ENCODE data around the gene HIPK2.

HIPK2 gene

DNA sequence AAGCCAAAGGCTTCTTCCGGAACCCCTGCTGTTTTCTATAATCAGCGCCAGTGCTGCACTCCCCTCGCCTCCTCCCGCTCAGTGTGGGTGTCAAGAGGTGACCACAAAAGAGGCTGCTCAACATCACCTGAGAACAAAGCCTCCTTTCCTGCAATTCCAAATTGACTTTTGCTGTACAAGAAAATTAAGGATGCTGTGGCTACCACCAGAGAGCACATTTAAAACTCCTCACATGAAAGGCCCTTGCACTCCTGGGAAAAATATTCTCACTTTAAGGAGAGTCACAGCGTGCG, 96.4 kb downstream of the HIPK2 start:
- peak overlapping the region; percentile 82 for H3K27ac ChIP-seq (ENCODE audit: low read depth, low read length)
- no peak overlapping the region for H3K9ac ChIP-seq (ENCODE audit: low read length in 5 of 5)
- H3K27me3 ChIP-seq (ENCODE audit: control insufficient read depth in 5 of 5, insufficient read depth in 4 of 5, low read length in 5 of 5): no peaks in the 10 kb centered on the region
- H3K9me3 ChIP-seq (ENCODE audit: control insufficient read depth in 5 of 5, low read length in 5 of 5): peaks cover 0 to 2% (median 0%) of the 10 kb centered on the region in 5 donors
- H3K36me3 ChIP-seq (ENCODE audit: control insufficient read depth in 5 of 5, insufficient read depth in 5 of 5, low read length in 5 of 5): no peaks in the 10 kb centered on the region
- peaks cover 4 to 42% (median 37%) of the 10 kb centered on the region in 5 donors for H3K4me1 ChIP-seq (ENCODE audit: control insufficient read depth in 5 of 5, insufficient read depth in 5 of 5, low read length in 5 of 5)
- no peak overlapping the region for H3K4me3 ChIP-seq (ENCODE audit: low read depth in 1 of 5, low read length in 5 of 5)

GRCh38 chr7:139680676-139681462, 96.9 kb downstream of the HIPK2 start:
- Histone ChIP-seq H3K4me3 (ENCODE audit: low read depth in 1 of 5, low read length in 5 of 5) (no peak overlapping the region), H3K27ac (ENCODE audit: low read depth, low read length) (peak overlapping the region; percentile 82)

GRCh38 chr7:139679731-139680594, 97.8 kb downstream of the HIPK2 start:
- Histone ChIP-seq H3K4me1 (ENCODE audit: control insufficient read depth in 5 of 5, insufficient read depth in 5 of 5, low read length in 5 of 5) (peaks cover 4 to 49% (median 40%) of the 10 kb centered on the region in 5 donors), H3K9ac (ENCODE audit: low read length in 5 of 5) (peak overlapping the region in 3 of 5 donors; percentile 33 to 65 (median 38))

More at GRCh38 chr7:139680676-139681462, 96.9 kb downstream of the HIPK2 start:
- Histone ChIP-seq H3K27me3 (ENCODE audit: control insufficient read depth in 5 of 5, insufficient read depth in 4 of 5, low read length in 5 of 5) (no peaks in the 10 kb centered on the region), H3K4me1 (ENCODE audit: control insufficient read depth in 5 of 5, insufficient read depth in 5 of 5, low read length in 5 of 5) (peaks cover 4 to 42% (median 37%) of the 10 kb centered on the region in 5 donors), H3K36me3 (ENCODE audit: control insufficient read depth in 5 of 5, insufficient read depth in 5 of 5, low read length in 5 of 5) (no peaks in the 10 kb centered on the region), H3K9me3 (ENCODE audit: control insufficient read depth in 5 of 5, low read length in 5 of 5) (peaks cover 0 to 2% (median 0%) of the 10 kb centered on the region in 5 donors), H3K9ac (ENCODE audit: low read length in 5 of 5) (peak overlapping the region in 1 of 5 donors; percentile 65)

DNA sequence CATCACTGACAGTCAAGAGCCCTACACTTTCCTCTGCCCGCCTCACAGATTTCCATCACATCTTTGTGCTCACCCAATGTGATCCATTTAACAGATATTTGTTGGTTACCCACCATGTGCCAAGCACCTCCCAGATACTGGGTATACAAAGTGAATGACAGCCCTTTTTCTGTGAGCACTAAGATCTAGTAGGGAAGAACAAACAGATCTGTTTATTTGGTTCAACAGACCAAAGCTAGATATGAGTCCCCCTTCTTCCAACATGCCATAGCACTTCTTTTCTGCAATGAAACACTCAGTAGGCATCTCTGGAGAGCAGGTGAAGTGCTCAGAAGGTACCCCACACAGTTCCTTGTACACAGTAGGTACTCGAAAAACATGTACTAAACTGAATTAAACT, 101.4 kb downstream of the HIPK2 start:
- H3K27ac ChIP-seq (ENCODE audit: low read depth, low read length): no peak overlapping the region
- H3K9ac ChIP-seq (ENCODE audit: low read length in 5 of 5): no peak overlapping the region
- H3K9me3 ChIP-seq (ENCODE audit: control insufficient read depth in 5 of 5, low read length in 5 of 5): no peaks in the 10 kb centered on the region
- H3K4me1 ChIP-seq (ENCODE audit: control insufficient read depth in 5 of 5, insufficient read depth in 5 of 5, low read length in 5 of 5): peaks cover 6 to 34% (median 25%) of the 10 kb centered on the region in 5 donors
- no peaks in the 10 kb centered on the region for H3K27me3 ChIP-seq (ENCODE audit: control insufficient read depth in 5 of 5, insufficient read depth in 4 of 5, low read length in 5 of 5)
- H3K36me3 ChIP-seq (ENCODE audit: control insufficient read depth in 5 of 5, insufficient read depth in 5 of 5, low read length in 5 of 5): peaks cover 0 to 8% (median 0%) of the 10 kb centered on the region in 5 donors
- H3K4me3 ChIP-seq (ENCODE audit: low read depth in 1 of 5, low read length in 5 of 5): no peak overlapping the region

More at GRCh38 chr7:139679731-139680594, 97.8 kb downstream of the HIPK2 start:
- H3K9me3 ChIP-seq (ENCODE audit: control insufficient read depth in 5 of 5, low read length in 5 of 5): no peaks in the 10 kb centered on the region
- H3K27ac ChIP-seq (ENCODE audit: low read depth, low read length): peak overlapping the region; percentile 82
- peaks cover 0 to 4% (median 0%) of the 10 kb centered on the region in 5 donors for H3K36me3 ChIP-seq (ENCODE audit: control insufficient read depth in 5 of 5, insufficient read depth in 5 of 5, low read length in 5 of 5)
- no peak overlapping the region for H3K4me3 ChIP-seq (ENCODE audit: low read depth in 1 of 5, low read length in 5 of 5)
- no peaks in the 10 kb centered on the region for H3K27me3 ChIP-seq (ENCODE audit: control insufficient read depth in 5 of 5, insufficient read depth in 4 of 5, low read length in 5 of 5)

DNA sequence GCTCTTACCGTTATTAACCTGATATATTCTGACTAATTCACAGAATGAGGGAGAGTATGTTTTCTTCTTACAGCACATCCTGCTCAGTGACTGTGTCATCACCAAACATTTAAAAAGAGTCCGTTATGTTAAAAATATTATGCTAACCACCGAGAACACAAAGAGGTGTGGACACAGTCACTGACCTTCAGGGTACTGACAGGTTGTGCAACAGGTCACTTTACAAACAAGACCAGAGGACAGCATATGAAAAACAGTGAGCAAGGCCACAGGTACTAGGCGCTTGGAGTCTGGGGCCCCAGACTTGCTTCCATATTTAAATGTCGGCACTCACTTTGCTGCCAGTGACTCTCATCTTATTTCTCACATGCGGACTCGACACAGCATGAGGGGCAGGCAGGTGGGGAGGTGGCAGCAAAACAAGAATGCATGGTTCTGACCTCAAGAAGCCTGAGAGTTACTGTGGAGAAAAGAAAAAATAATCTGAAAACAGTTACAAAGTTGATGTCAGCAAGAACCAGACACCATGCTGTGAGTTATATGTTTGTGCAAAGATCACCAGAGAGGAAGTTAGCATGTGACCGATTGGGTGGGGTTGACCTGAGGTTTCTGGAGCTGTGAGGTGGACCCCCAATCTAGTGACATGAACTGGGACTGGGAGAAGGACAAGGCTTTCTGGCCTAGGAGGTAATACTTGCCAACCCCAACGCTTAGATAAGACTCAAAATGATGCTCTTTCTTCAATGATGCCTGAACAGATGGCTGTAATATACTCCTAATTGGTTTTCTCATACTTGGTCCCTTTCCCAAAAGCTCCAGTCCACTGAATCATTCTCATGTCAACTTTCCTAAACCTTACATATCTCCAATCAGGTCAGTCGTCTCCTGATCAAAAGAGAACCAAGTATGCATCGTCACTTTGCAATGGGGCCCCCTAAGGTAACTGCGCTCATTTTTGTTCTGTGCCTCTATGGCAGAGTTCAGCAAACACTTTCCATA, 102.4 kb downstream of the HIPK2 start:
- peaks cover 0 to 8% (median 0%) of the 10 kb centered on the region in 5 donors for H3K36me3 ChIP-seq (ENCODE audit: control insufficient read depth in 5 of 5, insufficient read depth in 5 of 5, low read length in 5 of 5)
- peak overlapping the region; percentile 24 for H3K27ac ChIP-seq (ENCODE audit: low read depth, low read length)
- H3K9ac ChIP-seq (ENCODE audit: low read length in 5 of 5): no peak overlapping the region

GRCh38 chr7:139674752-139675126, 103.1 kb downstream of the HIPK2 start:
- no peaks in the 10 kb centered on the region for H3K9me3 ChIP-seq (ENCODE audit: control insufficient read depth in 5 of 5, low read length in 5 of 5)
- peak overlapping the region; percentile 35 for H3K27ac ChIP-seq (ENCODE audit: low read depth, low read length)
- peaks cover 0 to 8% (median 0%) of the 10 kb centered on the region in 5 donors for H3K36me3 ChIP-seq (ENCODE audit: control insufficient read depth in 5 of 5, insufficient read depth in 5 of 5, low read length in 5 of 5)
- no peak overlapping the region for H3K9ac ChIP-seq (ENCODE audit: low read length in 5 of 5)
- H3K27me3 ChIP-seq (ENCODE audit: control insufficient read depth in 5 of 5, insufficient read depth in 4 of 5, low read length in 5 of 5): no peaks in the 10 kb centered on the region
- H3K4me1 ChIP-seq (ENCODE audit: control insufficient read depth in 5 of 5, insufficient read depth in 5 of 5, low read length in 5 of 5): peaks cover 3 to 17% (median 8%) of the 10 kb centered on the region in 5 donors
- no peak overlapping the region for H3K4me3 ChIP-seq (ENCODE audit: low read depth in 1 of 5, low read length in 5 of 5)

More for the DNA sequence above, 102.4 kb downstream of the HIPK2 start:
- H3K9me3 ChIP-seq (ENCODE audit: control insufficient read depth in 5 of 5, low read length in 5 of 5): no peaks in the 10 kb centered on the region
- H3K27me3 ChIP-seq (ENCODE audit: control insufficient read depth in 5 of 5, insufficient read depth in 4 of 5, low read length in 5 of 5): no peaks in the 10 kb centered on the region
- peaks cover 6 to 24% (median 15%) of the 10 kb centered on the region in 5 donors for H3K4me1 ChIP-seq (ENCODE audit: control insufficient read depth in 5 of 5, insufficient read depth in 5 of 5, low read length in 5 of 5)
- H3K4me3 ChIP-seq (ENCODE audit: low read depth in 1 of 5, low read length in 5 of 5): no peak overlapping the region

- peaks cover 3 to 14% (median 5%) of the 10 kb centered on the region in 5 donors for H3K4me1 ChIP-seq (ENCODE audit: control insufficient read depth in 5 of 5, insufficient read depth in 5 of 5, low read length in 5 of 5)
- no peaks in the 10 kb centered on the region for H3K9me3 ChIP-seq (ENCODE audit: control insufficient read depth in 5 of 5, low read length in 5 of 5)
- H3K4me3 ChIP-seq (ENCODE audit: low read depth in 1 of 5, low read length in 5 of 5): no peak overlapping the region
- no peak overlapping the region for H3K9ac ChIP-seq (ENCODE audit: low read length in 5 of 5)
- peaks cover 0 to 8% (median 0%) of the 10 kb centered on the region in 5 donors for H3K36me3 ChIP-seq (ENCODE audit: control insufficient read depth in 5 of 5, insufficient read depth in 5 of 5, low read length in 5 of 5)
- peak overlapping the region; percentile 35 for H3K27ac ChIP-seq (ENCODE audit: low read depth, low read length)
- H3K27me3 ChIP-seq (ENCODE audit: control insufficient read depth in 5 of 5, insufficient read depth in 4 of 5, low read length in 5 of 5): no peaks in the 10 kb centered on the region
Observed at GRCh38 chr7:139674341-139674740, 103.5 kb downstream of the HIPK2 start.

- H3K4me3 ChIP-seq (ENCODE audit: low read depth in 1 of 5, low read length in 5 of 5): no peak overlapping the region
Observed at GRCh38 chr7:139673762-139674161, 104.0 kb downstream of the HIPK2 start.

GRCh38 chr7:139673230-139673629, 104.6 kb downstream of the HIPK2 start:
- Histone ChIP-seq H3K27me3 (ENCODE audit: control insufficient read depth in 5 of 5, insufficient read depth in 4 of 5, low read length in 5 of 5) (no peaks in the 10 kb centered on the region), H3K4me3 (ENCODE audit: low read depth in 1 of 5, low read length in 5 of 5) (no peak overlapping the region), H3K4me1 (ENCODE audit: control insufficient read depth in 5 of 5, insufficient read depth in 5 of 5, low read length in 5 of 5) (peaks cover 0 to 14% (median 5%) of the 10 kb centered on the region in 5 donors), H3K9me3 (ENCODE audit: control insufficient read depth in 5 of 5, low read length in 5 of 5) (no peaks in the 10 kb centered on the region), H3K36me3 (ENCODE audit: control insufficient read depth in 5 of 5, insufficient read depth in 5 of 5, low read length in 5 of 5) (peaks cover 0 to 8% (median 0%) of the 10 kb centered on the region in 5 donors), H3K9ac (ENCODE audit: low read length in 5 of 5) (no peak overlapping the region), H3K27ac (ENCODE audit: low read depth, low read length) (peak overlapping the region; percentile 35)

More at GRCh38 chr7:139673762-139674161, 104.0 kb downstream of the HIPK2 start:
- H3K27ac ChIP-seq (ENCODE audit: low read depth, low read length): peak overlapping the region; percentile 35
- H3K9me3 ChIP-seq (ENCODE audit: control insufficient read depth in 5 of 5, low read length in 5 of 5): no peaks in the 10 kb centered on the region
- no peaks in the 10 kb centered on the region for H3K27me3 ChIP-seq (ENCODE audit: control insufficient read depth in 5 of 5, insufficient read depth in 4 of 5, low read length in 5 of 5)
- peaks cover 0 to 14% (median 5%) of the 10 kb centered on the region in 5 donors for H3K4me1 ChIP-seq (ENCODE audit: control insufficient read depth in 5 of 5, insufficient read depth in 5 of 5, low read length in 5 of 5)
- H3K9ac ChIP-seq (ENCODE audit: low read length in 5 of 5): no peak overlapping the region
- peaks cover 0 to 8% (median 0%) of the 10 kb centered on the region in 5 donors for H3K36me3 ChIP-seq (ENCODE audit: control insufficient read depth in 5 of 5, insufficient read depth in 5 of 5, low read length in 5 of 5)

Data from subcutaneous abdominal adipose tissue (tissue), 5 donors.